Measurements from ENCODE around the gene PRRC2C. TPM values are rescaled to one million over a fixed set of nuclear protein-coding genes. Genes with fewer than 3 reads are reported as not detected.
"Not testable (repeated sequence)": the region's sequence is repeated elsewhere in the genome, so short reads cannot be mapped to it uniquely, and the experiment has no call there.

PRRC2C gene
- total RNA-seq = 150 TPM
- long read RNA-seq, transcript PRRC2C-208 (12 exons, 1,931 nt) = major isoform, 6 of 121 reads
- long read RNA-seq, partial matches to known transcripts = 100 of 121 reads
- long read RNA-seq, other reads (novel, unspliced or antisense) = 14 of 121 reads

DNA sequence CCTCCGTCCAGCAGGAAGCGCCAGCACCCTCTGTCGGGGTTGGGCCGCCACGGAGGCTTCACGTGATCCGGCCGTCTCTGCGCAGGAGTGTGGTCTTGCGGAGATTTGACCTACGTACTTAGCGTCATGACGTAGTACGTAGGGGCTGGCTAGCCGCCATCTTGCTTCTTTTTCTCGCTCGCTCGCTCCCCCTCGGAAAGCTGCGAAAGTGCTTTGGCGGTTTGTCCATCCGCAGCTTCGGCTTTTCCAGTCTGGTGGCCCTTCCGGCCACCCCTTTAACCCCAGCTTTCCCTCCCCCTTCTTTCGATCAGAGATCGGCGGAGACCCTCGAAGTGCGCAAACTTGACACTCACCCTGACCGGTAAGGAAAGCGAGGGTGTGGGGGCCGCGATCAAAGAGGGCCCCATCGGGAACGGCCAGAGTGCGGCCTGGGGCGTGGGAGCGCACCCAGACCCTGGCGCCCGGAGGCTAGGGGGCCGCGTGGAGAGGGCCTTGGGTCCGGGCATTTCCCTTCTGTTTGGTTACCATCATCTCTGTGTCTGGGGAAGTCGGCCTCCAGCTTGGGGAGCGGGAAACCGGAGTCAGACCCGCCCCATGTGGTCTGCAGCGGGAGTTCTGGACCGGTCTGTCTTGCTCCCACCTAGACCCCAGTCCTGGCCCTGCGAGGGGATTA lies at the start of gene PRRC2C:
Gene PRRC2C, plus strand, starts transcription at position 156 of the 673 bp plus-strand sequence. CDS start 26,559 bp downstream, outside the sequence.
- Histone ChIP-seq H3K9me3 (no peaks in the 10 kb centered on the region), H3K27ac (peak within 1 kb of the TSS; percentile 95), H3K36me3 (no peaks in the 10 kb centered on the region), H3K27me3 (ENCODE audit: low read depth) (no peaks in the 10 kb centered on the region), H3K4me3 (peak within 1 kb of the TSS; percentile 68), H3K4me1 (peaks cover 38% of the 10 kb centered on the region)
- intact Hi-C loops (cut with DNase I) = no loop called here
- DNase-seq (peak; percentile 98), ATAC-seq (peak; percentile 99)
- TF ChIP-seq, protein P1, sequence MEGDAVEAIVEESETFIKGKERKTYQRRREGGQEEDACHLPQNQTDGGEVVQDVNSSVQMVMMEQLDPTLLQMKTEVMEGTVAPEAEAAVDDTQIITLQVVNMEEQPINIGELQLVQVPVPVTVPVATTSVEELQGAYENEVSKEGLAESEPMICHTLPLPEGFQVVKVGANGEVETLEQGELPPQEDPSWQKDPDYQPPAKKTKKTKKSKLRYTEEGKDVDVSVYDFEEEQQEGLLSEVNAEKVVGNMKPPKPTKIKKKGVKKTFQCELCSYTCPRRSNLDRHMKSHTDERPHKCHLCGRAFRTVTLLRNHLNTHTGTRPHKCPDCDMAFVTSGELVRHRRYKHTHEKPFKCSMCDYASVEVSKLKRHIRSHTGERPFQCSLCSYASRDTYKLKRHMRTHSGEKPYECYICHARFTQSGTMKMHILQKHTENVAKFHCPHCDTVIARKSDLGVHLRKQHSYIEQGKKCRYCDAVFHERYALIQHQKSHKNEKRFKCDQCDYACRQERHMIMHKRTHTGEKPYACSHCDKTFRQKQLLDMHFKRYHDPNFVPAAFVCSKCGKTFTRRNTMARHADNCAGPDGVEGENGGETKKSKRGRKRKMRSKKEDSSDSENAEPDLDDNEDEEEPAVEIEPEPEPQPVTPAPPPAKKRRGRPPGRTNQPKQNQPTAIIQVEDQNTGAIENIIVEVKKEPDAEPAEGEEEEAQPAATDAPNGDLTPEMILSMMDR (IDR thresholded peaks at IDR 0.05) = peak; percentile 84

DNA sequence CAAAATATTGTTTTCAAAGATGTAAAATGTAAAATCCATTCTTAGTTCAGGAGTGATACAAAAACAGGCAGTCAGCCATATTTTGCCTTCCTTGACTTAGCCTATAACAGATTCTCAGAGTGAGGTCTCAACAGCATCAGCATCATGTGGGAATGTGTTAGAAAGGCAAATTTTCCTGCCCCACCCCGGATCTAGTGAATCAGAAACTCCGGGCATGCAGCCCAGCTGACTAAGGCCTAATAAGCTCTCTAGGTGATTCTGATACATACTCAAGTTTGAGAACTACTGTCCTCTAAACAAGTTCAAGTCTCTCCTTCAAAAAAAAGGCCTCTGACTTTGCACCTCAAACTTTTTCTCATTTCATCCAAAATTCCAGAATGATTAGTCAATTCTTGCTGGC lies 46.9 kb upstream of the PRRC2C start:
- ATAC-seq = no peak
- intact Hi-C loops (cut with DNase I) = no loop called here

DNA sequence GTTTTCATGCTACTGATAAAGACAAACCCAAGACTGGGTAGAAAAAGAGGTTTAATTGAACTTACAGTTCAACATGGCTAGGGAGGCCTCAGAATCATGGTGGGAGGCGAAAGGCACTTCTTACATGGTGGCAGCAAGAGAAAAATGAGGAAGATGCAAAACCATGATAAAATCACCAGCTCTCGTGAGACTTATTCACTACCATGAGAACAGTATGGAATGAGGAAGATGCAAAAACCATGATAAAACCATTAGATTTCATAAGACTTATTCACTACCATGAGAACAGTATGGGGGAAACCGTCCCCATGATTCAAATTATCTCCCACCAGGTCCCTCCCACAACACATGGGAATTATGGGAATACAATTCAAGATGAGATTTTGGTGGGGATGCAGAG lies 45.1 kb upstream of the PRRC2C start:
- ATAC-seq; DNase-seq; H3K4me1 ChIP-seq; H3K27ac ChIP-seq; intact Hi-C loops (cut with DNase I); H3K4me3 ChIP-seq; H3K36me3 ChIP-seq; H3K9me3 ChIP-seq; H3K27me3 ChIP-seq (ENCODE audit: low read depth): not testable (repeated sequence)

More for the DNA sequence above, 46.9 kb upstream of the PRRC2C start:
- TF ChIP-seq, protein P1 (IDR thresholded peaks at IDR 0.05) = no peak
- no peak overlapping the region for H3K4me3 ChIP-seq
- no peak for DNase-seq
- no peaks in the 10 kb centered on the region for H3K36me3 ChIP-seq
- H3K9me3 ChIP-seq = no peaks in the 10 kb centered on the region
- no peak overlapping the region for H3K27ac ChIP-seq
- H3K4me1 ChIP-seq = no peaks in the 10 kb centered on the region
- H3K27me3 ChIP-seq (ENCODE audit: low read depth) = no peaks in the 10 kb centered on the region

GRCh38 chr1:171441278-171441895 lies 43.9 kb upstream of the PRRC2C start:
- H3K4me1 ChIP-seq; ATAC-seq; H3K9me3 ChIP-seq; DNase-seq; H3K27ac ChIP-seq; intact Hi-C loops (cut with DNase I); H3K36me3 ChIP-seq; H3K27me3 ChIP-seq (ENCODE audit: low read depth); H3K4me3 ChIP-seq: not testable (repeated sequence)

DNA sequence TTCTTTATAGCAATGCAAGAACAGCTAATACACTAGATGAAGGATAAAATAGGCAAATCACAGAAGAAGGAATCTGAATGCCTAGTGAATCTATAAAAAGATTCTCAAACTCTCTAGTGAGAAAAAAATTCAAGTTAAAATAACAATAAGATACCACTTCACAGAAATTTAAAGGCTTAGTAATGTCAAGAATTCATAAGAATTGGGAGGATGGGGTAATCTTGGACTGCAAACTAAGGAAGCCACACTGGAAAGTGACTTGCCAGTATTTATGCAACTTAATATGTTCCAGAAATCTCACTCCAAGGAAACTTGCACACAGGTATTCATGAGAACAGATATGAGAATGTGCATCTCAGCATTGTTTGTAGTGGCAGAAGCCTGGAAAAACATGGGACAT lies 38.9 kb upstream of the PRRC2C start:
- intact Hi-C loops (cut with DNase I) = no loop called here
- Histone ChIP-seq H3K9me3 (no peaks in the 10 kb centered on the region), H3K27ac (no peak overlapping the region), H3K27me3 (ENCODE audit: low read depth) (no peaks in the 10 kb centered on the region), H3K36me3 (no peaks in the 10 kb centered on the region), H3K4me3 (no peak overlapping the region), H3K4me1 (no peaks in the 10 kb centered on the region)
- TF ChIP-seq, protein P1 (IDR thresholded peaks at IDR 0.05) = no peak
- DNase-seq (no peak), ATAC-seq (no peak)

DNA sequence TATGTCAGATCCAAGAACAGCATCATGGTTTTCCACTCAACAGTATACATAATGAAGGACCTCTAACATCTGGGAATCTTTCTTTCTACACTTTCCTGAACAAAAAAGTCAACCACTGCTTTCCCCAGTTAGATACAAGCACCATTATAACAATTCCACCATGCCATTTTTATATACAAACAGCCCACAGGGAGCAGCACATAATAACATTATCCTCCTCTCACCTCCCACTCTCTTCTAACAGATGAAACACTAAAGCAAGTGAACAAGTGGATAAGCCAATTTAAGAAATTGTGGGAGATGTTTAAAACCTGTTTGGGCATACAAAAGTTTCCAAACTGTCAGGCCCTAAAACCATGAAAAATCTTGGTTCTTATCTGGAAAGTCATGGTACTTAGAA lies 29.4 kb upstream of the PRRC2C start:
- ATAC-seq (no peak), DNase-seq (no peak)
- Histone ChIP-seq H3K27me3 (ENCODE audit: low read depth) (no peaks in the 10 kb centered on the region), H3K4me1 (no peaks in the 10 kb centered on the region), H3K9me3 (no peaks in the 10 kb centered on the region), H3K36me3 (no peaks in the 10 kb centered on the region), H3K4me3 (no peak overlapping the region), H3K27ac (no peak overlapping the region)
- TF ChIP-seq, protein P1 (IDR thresholded peaks at IDR 0.05) = no peak
- intact Hi-C loops (cut with DNase I) = no loop called here
